ENCODE results near the gene MBD3L5. TPM values are rescaled to one million over a fixed set of nuclear protein-coding genes. Genes with fewer than 3 reads are reported as not detected.
"Not testable (repeated sequence)": the region's sequence is repeated elsewhere in the genome, so short reads cannot be mapped to it uniquely, and the experiment has no call there.

MBD3L5 gene
- not detected for total RNA-seq
- not detected for polyA plus RNA-seq (ENCODE audit: insufficient read depth, low read depth, low replicate concordance)
- long read RNA-seq, donor 1, result 0 reads
- long read RNA-seq, donor 2, result 0 reads

- H3K27me3 ChIP-seq; intact Hi-C loops (cut with DNase I; ENCODE audit: low total_unique reads); H3K4me3 ChIP-seq; H3K36me3 ChIP-seq (ENCODE audit: low read depth, missing control alignments); H3K27ac ChIP-seq; H3K9me3 ChIP-seq; H3K4me1 ChIP-seq; DNase-seq: not testable (repeated sequence)
- 89% methylated on average over 1 of the region's 9 CpGs; no CpG with 5 or more reads in 1 of the 2 donors for WGBS, 2 donors
These were observed at the start of gene MBD3L5 for GRCh38 chr19:7030278-7030677. MBD3L5 (plus strand) TSS chr19:7030578; CDS start chr19:7030612, 34 bp downstream.

DNA sequence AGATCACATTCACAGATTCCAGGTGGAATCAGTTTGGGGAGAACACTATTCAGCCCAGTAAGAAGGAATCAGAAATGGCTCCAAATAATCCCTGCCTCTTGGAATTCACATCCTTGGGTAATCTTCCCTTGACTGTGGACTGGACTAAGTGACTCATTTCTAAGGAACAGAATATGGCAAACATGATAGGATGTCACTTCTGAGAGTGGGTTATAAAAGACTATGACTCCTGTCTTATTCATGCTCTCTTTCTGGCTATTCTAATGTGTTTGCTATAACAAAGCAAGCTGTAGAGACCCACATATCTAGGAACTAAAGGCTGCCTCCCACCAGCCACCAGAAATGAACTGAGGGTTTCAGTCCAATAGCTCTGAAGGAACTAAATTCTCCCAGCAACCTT is 46.9 kb upstream of the MBD3L5 start:
- no peak overlapping the region for H3K27ac ChIP-seq
- H3K9me3 ChIP-seq, result no peaks in the 10 kb centered on the region
- intact Hi-C loops (cut with DNase I; ENCODE audit: low total_unique reads), result no loop called here
- H3K36me3 ChIP-seq (ENCODE audit: low read depth, missing control alignments), result no peaks in the 10 kb centered on the region
- TF ChIP-seq CTCF (IDR thresholded peaks at IDR 0.05) (no peak), POLR2A (IDR thresholded peaks at IDR 0.05) (no peak)
- DNase-seq, result no peak
- no peak overlapping the region for H3K4me3 ChIP-seq
- H3K27me3 ChIP-seq, result no peaks in the 10 kb centered on the region
- H3K4me1 ChIP-seq, result no peaks in the 10 kb centered on the region

- no peak for DNase-seq
- no peaks in the 10 kb centered on the region for H3K4me1 ChIP-seq
- TF ChIP-seq CTCF (IDR thresholded peaks at IDR 0.05), result no peak
- TF ChIP-seq POLR2A (IDR thresholded peaks at IDR 0.05), result no peak
- no peak overlapping the region for H3K27ac ChIP-seq
- H3K9me3 ChIP-seq, result no peaks in the 10 kb centered on the region
- H3K4me3 ChIP-seq, result no peak overlapping the region
- no peaks in the 10 kb centered on the region for H3K36me3 ChIP-seq (ENCODE audit: low read depth, missing control alignments)
- H3K27me3 ChIP-seq, result no peaks in the 10 kb centered on the region
- WGBS, 2 donors, result 52 to 61% methylated on average over 4 of the region's 4 CpGs
- intact Hi-C loops (cut with DNase I; ENCODE audit: low total_unique reads), result no loop called here
These were observed 42.5 kb upstream of the MBD3L5 start for GRCh38 chr19:6987850-6988249.

DNA sequence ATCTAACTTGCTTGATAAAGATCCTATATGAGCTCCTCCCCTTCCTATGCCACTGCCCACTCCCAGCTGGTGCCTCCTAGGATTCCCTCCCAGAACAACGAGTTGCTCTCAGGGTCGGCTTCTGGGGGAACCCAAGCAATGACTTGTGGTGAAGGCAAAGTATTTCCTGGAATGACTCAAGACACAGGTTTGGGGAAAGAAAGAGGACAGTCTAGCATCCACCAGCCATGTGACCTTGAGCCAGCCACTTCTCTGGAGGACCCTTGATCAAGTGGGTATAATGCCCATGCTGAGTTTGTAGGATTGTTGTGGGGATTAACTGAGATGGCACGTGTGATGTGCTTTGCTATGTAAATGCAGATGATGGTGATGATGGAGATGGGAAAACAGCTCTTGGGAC is 42.1 kb upstream of the MBD3L5 start:
- 51 to 69% methylated on average over 3 of the region's 3 CpGs for WGBS, 2 donors
- intact Hi-C loops (cut with DNase I; ENCODE audit: low total_unique reads), result no loop called here
- Histone ChIP-seq H3K27ac (no peak overlapping the region), H3K4me1 (no peaks in the 10 kb centered on the region), H3K4me3 (no peak overlapping the region), H3K27me3 (no peaks in the 10 kb centered on the region), H3K9me3 (no peaks in the 10 kb centered on the region), H3K36me3 (ENCODE audit: low read depth, missing control alignments) (no peaks in the 10 kb centered on the region)
- DNase-seq, result no peak
- TF ChIP-seq CTCF (IDR thresholded peaks at IDR 0.05), result no peak
- no peak for TF ChIP-seq POLR2A (IDR thresholded peaks at IDR 0.05)

GRCh38 chr19:6995054-6995453 is 35.3 kb upstream of the MBD3L5 start:
- H3K4me3 ChIP-seq, result no peak overlapping the region
- intact Hi-C loops (cut with DNase I; ENCODE audit: low total_unique reads), result no loop called here
- no peaks in the 10 kb centered on the region for H3K9me3 ChIP-seq
- no peak overlapping the region for H3K27ac ChIP-seq
- no peak for DNase-seq
- WGBS, 2 donors, result 68 to 74% methylated on average over 1 of the region's 1 CpG
- no peaks in the 10 kb centered on the region for H3K36me3 ChIP-seq (ENCODE audit: low read depth, missing control alignments)
- TF ChIP-seq POLR2A (IDR thresholded peaks at IDR 0.05), result no peak
- no peak for TF ChIP-seq CTCF (IDR thresholded peaks at IDR 0.05)
- no peaks in the 10 kb centered on the region for H3K27me3 ChIP-seq
- no peaks in the 10 kb centered on the region for H3K4me1 ChIP-seq

Data from testis (tissue), 5 donors.